Adrenal gland (tissue), 5 donors: Measurements from ENCODE around the gene KRT24.

Experiments
- CTCF ChIP-seq, 6 experiments: fragments of 450-650 bp in 4 of 6; fragments of 200-600 bp in 2 of 6; sonication (generic) in 1 of 6; IDR thresholded peaks; 1 replicate in 5 of 6; 2 replicates in 1 of 6; pipeline versions ENCODE4 v1.5.1 to v1.8.0; 2016 to 2021; ENCODE audit warnings: antibody characterized with exemption in 6 of 6, mild to moderate bottlenecking in 2 of 6, moderate library complexity in 1 of 6
- POLR2A ChIP-seq, 2 donors: fragments of 450-650 bp; IDR thresholded peaks; one replicate each; pipeline ENCODE4 v1.6.1; 2017; ENCODE audit warnings: antibody characterized with exemption in 2 of 2, mild to moderate bottlenecking in 2 of 2, moderate library complexity in 1 of 2
- donor health status: DM: no; HTN: no; CAD: no.

- TF ChIP-seq CTCF (IDR thresholded peaks at IDR 0.05) (no peak), POLR2A (IDR thresholded peaks at IDR 0.05) (no peak)
Measured at GRCh38 chr17:40697297-40697696, 6.3 kb downstream of the KRT24 start.
